Liver (tissue), 9 donors: ENCODE measurements around the gene STPG1. TPM values are rescaled to one million over a fixed set of nuclear protein-coding genes. Genes with fewer than 3 reads are reported as not detected.

Source experiments
- DNase-seq: peaks from one replicate; pipeline ENCODE4 v3.0.0-alpha.2; 2017; ENCODE audit warnings: low spot score
- H3K27ac ChIP-seq, 2 donors: one replicate each; pipeline ENCODE4 v1.7.0; 2013; ENCODE audit warnings: inconsistent platforms in 2 of 2, low read length in 2 of 2, control low read depth in 1 of 2, low read depth in 1 of 2, mild to moderate bottlenecking in 1 of 2
- H3K27me3 ChIP-seq, 4 donors: one replicate each; pipeline versions ENCODE4 v1.6.1 to v1.7.0; 2013; ENCODE audit warnings: low read length in 3 of 4, inconsistent platforms in 1 of 4, mild to moderate bottlenecking in 1 of 4, moderate library complexity in 1 of 4; ENCODE audit not compliant: control insufficient read depth in 4 of 4, insufficient read depth in 4 of 4
- H3K36me3 ChIP-seq, 4 donors: one replicate each; pipeline versions ENCODE4 v1.6.1 to v1.7.0; 2013; ENCODE audit warnings: low read length in 3 of 4, mild to moderate bottlenecking in 3 of 4, low read depth in 1 of 4, moderate library complexity in 1 of 4; ENCODE audit not compliant: control insufficient read depth in 4 of 4, insufficient read depth in 3 of 4
- H3K4me1 ChIP-seq, 4 donors: one replicate each; pipeline versions ENCODE4 v1.6.1 to v1.7.0; 2013; ENCODE audit warnings: low read length in 3 of 4, mild to moderate bottlenecking in 3 of 4, moderate library complexity in 1 of 4; ENCODE audit not compliant: control insufficient read depth in 4 of 4, insufficient read depth in 4 of 4
- H3K4me3 ChIP-seq, 3 donors: one replicate each; pipeline versions ENCODE4 v1.6.1 to v1.7.0; 2013; ENCODE audit warnings: low read length in 3 of 3, control low read depth in 1 of 3, low read depth in 1 of 3, mild to moderate bottlenecking in 1 of 3
- H3K9ac ChIP-seq, 2 donors: one replicate each; pipeline ENCODE4 v1.7.0; 2013; ENCODE audit warnings: low read length in 2 of 2, mild to moderate bottlenecking in 2 of 2, moderate library complexity in 2 of 2, control low read depth in 1 of 2, low read depth in 1 of 2
- H3K9me3 ChIP-seq, 4 donors: one replicate each; pipeline versions ENCODE4 v1.6.1 to v1.7.0; 2013; ENCODE audit warnings: low read length in 3 of 4; ENCODE audit not compliant: control insufficient read depth in 4 of 4
- ATF3 ChIP-seq: IDR thresholded peaks from 2 replicates; pipeline ENCODE4 v1.6.1; 2016; ENCODE audit warnings: antibody characterized with exemption
- CTCF ChIP-seq: fragments of 150-350 bp; IDR thresholded peaks from 2 replicates; pipeline ENCODE4 v1.5.1; 2017; ENCODE audit warnings: improper control_type of control experiment, low read depth, low read length; ENCODE audit not compliant: missing input control
- EGR1 ChIP-seq, 2 donors: IDR thresholded peaks; 2 replicates each; pipeline ENCODE4 v1.6.1; 2016 to 2018; ENCODE audit warnings: antibody characterized with exemption in 2 of 2, low read depth in 2 of 2
- FOXA1 ChIP-seq: IDR thresholded peaks from 2 replicates; pipeline ENCODE4 v1.6.1; 2016; ENCODE audit warnings: antibody characterized with exemption
- FOXA2 ChIP-seq: IDR thresholded peaks from 2 replicates; pipeline ENCODE4 v1.6.1; 2016; ENCODE audit warnings: antibody characterized with exemption
- GABPA ChIP-seq, 2 donors: IDR thresholded peaks in 1 of 2; conservative IDR thresholded peaks in 1 of 2; 2 replicates each; pipeline ENCODE4 v1.6.1; 2016; ENCODE audit warnings: antibody characterized with exemption in 2 of 2, mild to moderate bottlenecking in 1 of 2, moderate library complexity in 1 of 2
- HNF4A ChIP-seq, 2 donors: conservative IDR thresholded peaks; 2 replicates each; pipeline ENCODE4 v1.6.1; 2016; ENCODE audit warnings: antibody characterized with exemption in 2 of 2, mild to moderate bottlenecking in 2 of 2
- HNF4G ChIP-seq: IDR thresholded peaks from 2 replicates; pipeline ENCODE4 v1.6.1; 2016; ENCODE audit warnings: antibody characterized with exemption
- JUND ChIP-seq, 2 donors: IDR thresholded peaks; 2 replicates each; pipeline ENCODE4 v1.6.1; 2016; ENCODE audit warnings: antibody characterized with exemption in 2 of 2
- MAX ChIP-seq: IDR thresholded peaks from 2 replicates; pipeline ENCODE4 v1.6.1; 2016; ENCODE audit warnings: antibody characterized with exemption
- NR2F2 ChIP-seq: IDR thresholded peaks from 2 replicates; pipeline ENCODE4 v1.6.1; 2016; ENCODE audit warnings: antibody characterized with exemption
- RAD21 ChIP-seq, 2 donors: IDR thresholded peaks; 2 replicates each; pipeline ENCODE4 v1.6.1; 2016; ENCODE audit warnings: antibody characterized with exemption in 2 of 2, mild to moderate bottlenecking in 2 of 2
- REST ChIP-seq: IDR thresholded peaks from 2 replicates; pipeline ENCODE4 v1.6.1; 2016; ENCODE audit warnings: antibody characterized with exemption, mild to moderate bottlenecking
- RXRA ChIP-seq, 2 donors: IDR thresholded peaks; 2 replicates each; pipeline ENCODE4 v1.6.1; 2017 to 2018; ENCODE audit warnings: antibody characterized with exemption in 2 of 2, mild to moderate bottlenecking in 1 of 2
- SP1 ChIP-seq: IDR thresholded peaks from 2 replicates; pipeline ENCODE4 v1.6.1; 2018; ENCODE audit warnings: antibody characterized with exemption, mild to moderate bottlenecking
- TAF1 ChIP-seq: conservative IDR thresholded peaks from 2 replicates; pipeline ENCODE4 v1.6.1; 2016; ENCODE audit warnings: antibody characterized with exemption, mild to moderate bottlenecking
- YY1 ChIP-seq: IDR thresholded peaks from 2 replicates; pipeline ENCODE4 v1.6.1; 2016; ENCODE audit warnings: antibody characterized with exemption, mild to moderate bottlenecking
- WGBS: extraction: QIAGEN DNeasy Blood & Tissue Kit; methylation state at CpG from one replicate; pipeline ENCODE4 v1.1.7; 2013; 5-methylcytosine and 5-hydroxymethylcytosine counted together
- polyA plus RNA-seq, 2 donors: library from polyadenylated mRNA; stranded (reverse) in 1 of 2; unstranded in 1 of 2; fragments of 200-250 nt in 1 of 2; fragments of >200 nt in 1 of 2; fragmentation: Nextera tagmentation in 1 of 2; extraction: Ambion mirVana in 1 of 2; gene quantifications; one replicate each; pipeline versions ENCODE4 v1.2.1 to v1.2.3, GENCODE V29; 2013 to 2015
- total RNA-seq, 2 donors: library from RNA; depleted of rRNA; stranded (reverse); fragments of >200 nt; gene quantifications; one replicate each; pipeline ENCODE4 v1.2.3, GENCODE V29; 2014
- TF ChIP-seq, protein P1 (sequence below): IDR thresholded peaks from 2 replicates; pipeline ENCODE4 v1.6.1; 2016; ENCODE audit warnings: antibody characterized with exemption
- donor health status: healthy.
- donor health status: healthy.
- donor health status: healthy.
- donor health status: healthy.
- donor health status: healthy.

The STPG1 gene
- total and polyA plus RNA-seq, 4 donors = 0.92 to 2.9 (median 1.0) TPM

DNA sequence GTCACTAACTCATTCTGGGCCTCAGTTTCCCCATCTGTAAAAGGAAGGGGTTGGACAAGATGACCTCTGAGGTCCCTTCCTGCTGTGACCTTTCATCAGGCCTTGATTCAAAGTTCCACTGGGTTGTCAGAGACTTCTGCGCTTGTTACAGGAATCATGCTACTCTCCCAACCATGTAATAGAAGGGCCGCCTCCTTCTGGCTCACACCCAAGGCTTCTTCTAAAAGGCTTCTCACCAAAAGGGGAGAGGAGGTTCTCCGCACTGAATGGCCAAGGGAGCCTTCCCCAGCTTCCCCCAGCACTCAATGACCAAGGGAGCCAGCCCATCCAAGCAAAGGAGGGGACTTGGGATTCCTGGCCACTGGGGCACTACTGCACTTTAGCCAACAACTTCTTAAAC is 51.8 kb downstream of the STPG1 start:
- DNase-seq = no peak
- no peak overlapping the region for H3K9ac ChIP-seq
- H3K36me3 ChIP-seq = peaks cover 0 to 4% (median 0%) of the 10 kb centered on the region in 4 donors
- H3K27ac ChIP-seq = no peak overlapping the region
- no peaks in the 10 kb centered on the region for H3K4me1 ChIP-seq
- 100% methylated on average over 3 of the region's 3 CpGs for WGBS
- H3K4me3 ChIP-seq = no peak overlapping the region
- no peaks in the 10 kb centered on the region for H3K9me3 ChIP-seq
- H3K27me3 ChIP-seq = no peaks in the 10 kb centered on the region
- TF ChIP-seq HNF4G (no peak), CTCF (no peak), JUND (IDR thresholded peaks at IDR 0.05) (no peak), MAX (no peak), TAF1 (no peak), RXRA (IDR thresholded peaks at IDR 0.05) (no peak), RAD21 (IDR thresholded peaks at IDR 0.05) (no peak), EGR1 (IDR thresholded peaks at IDR 0.05; ENCODE audit: low read depth in 2 of 2) (no peak), SP1 (no peak), HNF4A (conservative IDR thresholded peaks at IDR 0.05) (no peak), YY1 (no peak), FOXA2 (no peak), REST (no peak), ATF3 (no peak), FOXA1 (no peak), GABPA (IDR thresholded peaks at IDR 0.05 in 1 of 2, conservative IDR thresholded peaks at IDR 0.05 in 1 of 2) (no peak), NR2F2 (no peak)
- TF ChIP-seq, protein P1, sequence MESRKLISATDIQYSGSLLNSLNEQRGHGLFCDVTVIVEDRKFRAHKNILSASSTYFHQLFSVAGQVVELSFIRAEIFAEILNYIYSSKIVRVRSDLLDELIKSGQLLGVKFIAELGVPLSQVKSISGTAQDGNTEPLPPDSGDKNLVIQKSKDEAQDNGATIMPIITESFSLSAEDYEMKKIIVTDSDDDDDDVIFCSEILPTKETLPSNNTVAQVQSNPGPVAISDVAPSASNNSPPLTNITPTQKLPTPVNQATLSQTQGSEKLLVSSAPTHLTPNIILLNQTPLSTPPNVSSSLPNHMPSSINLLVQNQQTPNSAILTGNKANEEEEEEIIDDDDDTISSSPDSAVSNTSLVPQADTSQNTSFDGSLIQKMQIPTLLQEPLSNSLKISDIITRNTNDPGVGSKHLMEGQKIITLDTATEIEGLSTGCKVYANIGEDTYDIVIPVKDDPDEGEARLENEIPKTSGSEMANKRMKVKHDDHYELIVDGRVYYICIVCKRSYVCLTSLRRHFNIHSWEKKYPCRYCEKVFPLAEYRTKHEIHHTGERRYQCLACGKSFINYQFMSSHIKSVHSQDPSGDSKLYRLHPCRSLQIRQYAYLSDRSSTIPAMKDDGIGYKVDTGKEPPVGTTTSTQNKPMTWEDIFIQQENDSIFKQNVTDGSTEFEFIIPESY = no peak
